Gastroesophageal sphincter (tissue), 4 donors: ENCODE measurements around the gene CYP2C9. TPM values are rescaled to one million over a fixed set of nuclear protein-coding genes. Genes with fewer than 3 reads are reported as not detected.

ENCODE experiments used
- ATAC-seq: fragments of 150-250 bp; one replicate; pipeline ENCODE4 v1.9.1; 2016; ENCODE audit warnings: mild to moderate bottlenecking, moderate library complexity
- H3K27ac ChIP-seq, 4 donors: fragments of 200-600 bp; sonication (generic) in 3 of 4; 1 replicate in 3 of 4; 2 replicates in 1 of 4; pipeline ENCODE4 v1.5.1; 2016 to 2019
- H3K27me3 ChIP-seq: fragments of 200-600 bp; sonication (generic); one replicate; pipeline ENCODE4 v1.5.1; 2019
- H3K36me3 ChIP-seq, 2 donors: fragments of 200-600 bp; sonication (generic); one replicate each; pipeline ENCODE4 v1.5.1; 2019; ENCODE audit warnings: control low read depth in 1 of 2
- H3K4me1 ChIP-seq, 3 donors: fragments of 200-600 bp; sonication (generic); 1 replicate in 2 of 3; 2 replicates in 1 of 3; pipeline ENCODE4 v1.5.1; 2016 to 2019; ENCODE audit warnings: control low read depth in 2 of 3
- H3K4me3 ChIP-seq, 2 donors: fragments of 200-600 bp; sonication (generic); one replicate each; pipeline ENCODE4 v1.5.1; 2019; ENCODE audit warnings: mild to moderate bottlenecking in 1 of 2, moderate library complexity in 1 of 2
- H3K9me3 ChIP-seq, 3 donors: fragments of 200-600 bp; sonication (generic); one replicate each; pipeline ENCODE4 v1.5.1; 2017 to 2019; ENCODE audit warnings: control low read depth in 2 of 3
- CTCF ChIP-seq, 4 experiments: fragments of 200-600 bp in 2 of 4; fragments of 450-650 bp in 2 of 4; sonication (generic) in 1 of 4; IDR thresholded peaks; one replicate each; pipeline ENCODE4 v1.5.1; 2017 to 2019; ENCODE audit warnings: antibody characterized with exemption in 4 of 4, mild to moderate bottlenecking in 2 of 4, moderate library complexity in 2 of 4
- EP300 ChIP-seq: sonication (generic); formaldehyde crosslinking; IDR thresholded peaks from one replicate; pipeline ENCODE4 v1.6.1; 2017; ENCODE audit warnings: antibody characterized with exemption, mild to moderate bottlenecking
- POLR2A ChIP-seq, 2 donors: fragments of 450-650 bp; IDR thresholded peaks; one replicate each; pipeline ENCODE4 v1.6.1; 2017; ENCODE audit warnings: antibody characterized with exemption in 2 of 2, mild to moderate bottlenecking in 2 of 2, moderate library complexity in 1 of 2
- POLR2AphosphoS5 ChIP-seq: sonication (generic); formaldehyde crosslinking; IDR thresholded peaks from one replicate; pipeline ENCODE4 v1.6.1; 2017; ENCODE audit warnings: antibody characterized with exemption
- WGBS, 2 donors: methylation state at CpG; one replicate each; pipeline ENCODE4 v1.1.5; 2018; ENCODE audit warnings: low coverage in 1 of 2; 5-methylcytosine and 5-hydroxymethylcytosine counted together
- total RNA-seq, 4 donors: library from RNA; depleted of rRNA; stranded (reverse); fragments of >200 nt; gene quantifications; one replicate each; pipeline ENCODE4 v1.1.0, GENCODE V29; 2016

Gene CYP2C9
- total RNA-seq, 4 donors from 2014 or later, result 0.89 TPM; not detected in 3

- Histone ChIP-seq H3K27ac (no peak overlapping the region), H3K9me3 (peaks cover 0 to 30% (median 0%) of the 10 kb centered on the region in 3 donors), H3K4me1 (no peaks in the 10 kb centered on the region), H3K27me3 (peaks cover under 1% of the 10 kb centered on the region), H3K4me3 (no peak overlapping the region), H3K36me3 (no peaks in the 10 kb centered on the region)
- no peak for ATAC-seq
- WGBS, 2 donors, result 68 to 70% methylated on average over 4 of the region's 4 CpGs
- TF ChIP-seq POLR2AphosphoS5 (no peak), EP300 (no peak), POLR2A (IDR thresholded peaks at IDR 0.05) (no peak), CTCF (IDR thresholded peaks at IDR 0.05) (no peak)
Measured at GRCh38 chr10:94992811-94993210, 54.4 kb downstream of the CYP2C9 start.

- no peak for ATAC-seq
- Histone ChIP-seq H3K27ac (no peak overlapping the region), H3K4me3 (no peak overlapping the region), H3K9me3 (peaks cover 0 to 5% (median 0%) of the 10 kb centered on the region in 3 donors), H3K4me1 (no peaks in the 10 kb centered on the region), H3K36me3 (no peaks in the 10 kb centered on the region), H3K27me3 (peaks cover 3% of the 10 kb centered on the region)
- TF ChIP-seq POLR2AphosphoS5, result no peak
- TF ChIP-seq POLR2A (IDR thresholded peaks at IDR 0.05), result no peak
- no peak for TF ChIP-seq EP300
- no peak for TF ChIP-seq CTCF (IDR thresholded peaks at IDR 0.05)
- WGBS, 2 donors, result 24 to 59% methylated on average over 2 to 4 of the region's 6 CpGs
Measured at GRCh38 chr10:94997741-94998174, 59.3 kb downstream of the CYP2C9 start.

GRCh38 chr10:95026461-95026860 lies 88.0 kb downstream of the CYP2C9 start:
- Histone ChIP-seq H3K4me3 (no peak overlapping the region), H3K27me3 (no peaks in the 10 kb centered on the region), H3K4me1 (no peaks in the 10 kb centered on the region), H3K36me3 (no peaks in the 10 kb centered on the region), H3K27ac (no peak overlapping the region), H3K9me3 (peaks cover 0 to 4% (median 0%) of the 10 kb centered on the region in 3 donors)
- no peak for TF ChIP-seq EP300
- no peak for TF ChIP-seq POLR2A (IDR thresholded peaks at IDR 0.05)
- no peak for TF ChIP-seq CTCF (IDR thresholded peaks at IDR 0.05)
- no peak for TF ChIP-seq POLR2AphosphoS5
- ATAC-seq, result no peak
- WGBS, 2 donors, result 50 to 100% methylated on average over 1 of the region's 2 CpGs

- H3K36me3 ChIP-seq, result no peaks in the 10 kb centered on the region
- H3K27ac ChIP-seq, result no peak overlapping the region
- no peak for ATAC-seq
- TF ChIP-seq CTCF (IDR thresholded peaks at IDR 0.05), result no peak
- no peak for TF ChIP-seq POLR2A (IDR thresholded peaks at IDR 0.05)
- TF ChIP-seq EP300, result no peak
- no peak for TF ChIP-seq POLR2AphosphoS5
- H3K4me3 ChIP-seq, result no peak overlapping the region
- H3K27me3 ChIP-seq, result peaks cover 3% of the 10 kb centered on the region
- peaks cover 0 to 4% (median 0%) of the 10 kb centered on the region in 3 donors for H3K9me3 ChIP-seq
- H3K4me1 ChIP-seq, result no peaks in the 10 kb centered on the region
Measured at GRCh38 chr10:95031656-95032055, 93.2 kb downstream of the CYP2C9 start.

- H3K36me3 ChIP-seq, result no peaks in the 10 kb centered on the region
- WGBS, 2 donors, result 88 to 90% methylated on average over 4 of the region's 4 CpGs
Measured at GRCh38 chr10:95034401-95034800, 95.9 kb downstream of the CYP2C9 start.

More at GRCh38 chr10:95034401-95034800, 95.9 kb downstream of the CYP2C9 start:
- no peak for ATAC-seq
- H3K4me3 ChIP-seq, result no peak overlapping the region
- no peaks in the 10 kb centered on the region for H3K4me1 ChIP-seq
- no peak overlapping the region for H3K27ac ChIP-seq
- TF ChIP-seq POLR2AphosphoS5 (no peak), EP300 (no peak), POLR2A (IDR thresholded peaks at IDR 0.05) (no peak), CTCF (IDR thresholded peaks at IDR 0.05) (no peak)
- H3K27me3 ChIP-seq, result peaks cover 3% of the 10 kb centered on the region
- peaks cover 0 to 4% (median 0%) of the 10 kb centered on the region in 3 donors for H3K9me3 ChIP-seq
